Smooth muscle cell (in vitro differentiated cells): ENCODE results near the gene RALB. TPM values are rescaled to one million over a fixed set of nuclear protein-coding genes. Genes with fewer than 3 reads are reported as not detected.

Experiments
- DNase-seq: peaks from one replicate; lab custom pipeline; 2025; ENCODE audit not compliant: unreplicated experiment; lab: John Stamatoyannopoulos, UW
- H2AFZ ChIP-seq: fragments of 200-600 bp; sonication (generic); 2 replicates; pipeline ENCODE4 v1.6.0; 2016; ENCODE audit warnings: antibody characterized with exemption, low read depth, mild to moderate bottlenecking
- H3F3A ChIP-seq: fragments of 200-600 bp; sonication (generic); 2 replicates; pipeline ENCODE4 v1.6.0; 2017; ENCODE audit warnings: antibody characterized with exemption, low read depth
- H3K27ac ChIP-seq: fragments of 200-600 bp; sonication (generic); 2 replicates; pipeline ENCODE4 v1.5.1; 2016; ENCODE audit warnings: low read depth, mild to moderate bottlenecking
- H3K27me3 ChIP-seq: fragments of 200-600 bp; sonication (generic); 2 replicates; pipeline ENCODE4 v1.6.1; 2016; ENCODE audit warnings: low read depth, mild to moderate bottlenecking
- H3K36me3 ChIP-seq: fragments of 200-600 bp; sonication (generic); 2 replicates; pipeline ENCODE4 v1.5.1; 2016; ENCODE audit warnings: low read depth
- H3K4me1 ChIP-seq: fragments of 200-600 bp; sonication (generic); 2 replicates; pipeline ENCODE4 v1.5.1; 2016; ENCODE audit warnings: low read depth
- H3K4me2 ChIP-seq: fragments of 200-600 bp; sonication (generic); 2 replicates; pipeline ENCODE4 v1.6.0; 2016; ENCODE audit warnings: mild to moderate bottlenecking
- H3K4me3 ChIP-seq: fragments of 200-600 bp; sonication (generic); 2 replicates; pipeline ENCODE4 v1.5.1; 2016; ENCODE audit warnings: mild to moderate bottlenecking
- H3K79me2 ChIP-seq: fragments of 200-600 bp; sonication (generic); 2 replicates; pipeline ENCODE4 v1.6.0; 2016; ENCODE audit warnings: low read depth, mild to moderate bottlenecking
- H3K9ac ChIP-seq: fragments of 200-600 bp; sonication (generic); 2 replicates; pipeline ENCODE4 v1.6.0; 2016; ENCODE audit warnings: low read depth
- H3K9me3 ChIP-seq: fragments of 200-600 bp; sonication (generic); replicated peaks from 2 replicates; pipeline ENCODE4 v1.5.1; 2016; ENCODE audit warnings: low read depth
- H4K20me1 ChIP-seq: fragments of 200-600 bp; sonication (generic); 2 replicates; pipeline ENCODE4 v1.6.0; 2016; ENCODE audit warnings: low read depth
- WGBS: methylation state at CpG from one replicate; pipeline ENCODE4 v1.1.7; 2016; ENCODE audit warnings: low lambda C conversion rate; 5-methylcytosine and 5-hydroxymethylcytosine counted together
- polyA plus RNA-seq: library from polyadenylated mRNA; unstranded; fragments of >200 nt; fragmentation: Nextera tagmentation; extraction: Ambion mirVana; gene quantifications from 2 replicates; pipeline ENCODE4 v1.2.1, GENCODE V29; 2016
- total RNA-seq: library from RNA; depleted of rRNA; stranded (reverse); fragments of >200 nt; gene quantifications from 2 replicates; pipeline ENCODE4 v1.2.3, GENCODE V29; 2014
- TF ChIP-seq, protein P1 (sequence below): fragments of 200-600 bp; sonication (generic); IDR thresholded peaks from 2 replicates; pipeline ENCODE4 v1.5.1; 2017; ENCODE audit warnings: borderline replicate concordance, mild to moderate bottlenecking, antibody characterized with exemption; ENCODE audit not compliant: insufficient read depth, poor library complexity, severe bottlenecking

The RALB gene
- total and polyA plus RNA-seq, 2 experiments from 2014 or later: 69.9 to 73.4 TPM

DNA sequence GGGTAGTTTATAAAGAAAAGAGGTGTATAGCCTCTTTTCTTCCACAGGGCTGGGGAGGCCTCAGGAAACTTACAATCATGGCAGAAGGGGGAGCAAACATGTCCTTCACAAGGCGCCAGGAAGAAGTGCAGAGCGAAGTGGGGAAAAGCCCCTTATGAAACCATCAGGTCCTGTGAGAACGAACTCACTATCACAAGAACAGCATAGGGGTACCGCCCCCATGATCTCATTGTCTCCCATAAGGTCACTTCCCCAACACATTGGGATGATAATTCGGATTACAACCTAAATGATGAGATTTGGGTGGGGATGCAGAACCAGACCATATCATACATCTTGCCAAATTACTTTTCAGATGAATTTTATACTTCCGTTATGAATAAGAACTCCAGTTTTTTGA, 32.4 kb downstream of the RALB start:
- no peaks in the 10 kb centered on the region for H3K9me3 ChIP-seq
- H2AFZ ChIP-seq: no peak overlapping the region
- no peak for DNase-seq
- H3K79me2 ChIP-seq: peaks cover 26% of the 10 kb centered on the region
- 94% methylated on average over 6 of the region's 6 CpGs for WGBS
- no peak overlapping the region for H3K9ac ChIP-seq
- TF ChIP-seq, protein P1, sequence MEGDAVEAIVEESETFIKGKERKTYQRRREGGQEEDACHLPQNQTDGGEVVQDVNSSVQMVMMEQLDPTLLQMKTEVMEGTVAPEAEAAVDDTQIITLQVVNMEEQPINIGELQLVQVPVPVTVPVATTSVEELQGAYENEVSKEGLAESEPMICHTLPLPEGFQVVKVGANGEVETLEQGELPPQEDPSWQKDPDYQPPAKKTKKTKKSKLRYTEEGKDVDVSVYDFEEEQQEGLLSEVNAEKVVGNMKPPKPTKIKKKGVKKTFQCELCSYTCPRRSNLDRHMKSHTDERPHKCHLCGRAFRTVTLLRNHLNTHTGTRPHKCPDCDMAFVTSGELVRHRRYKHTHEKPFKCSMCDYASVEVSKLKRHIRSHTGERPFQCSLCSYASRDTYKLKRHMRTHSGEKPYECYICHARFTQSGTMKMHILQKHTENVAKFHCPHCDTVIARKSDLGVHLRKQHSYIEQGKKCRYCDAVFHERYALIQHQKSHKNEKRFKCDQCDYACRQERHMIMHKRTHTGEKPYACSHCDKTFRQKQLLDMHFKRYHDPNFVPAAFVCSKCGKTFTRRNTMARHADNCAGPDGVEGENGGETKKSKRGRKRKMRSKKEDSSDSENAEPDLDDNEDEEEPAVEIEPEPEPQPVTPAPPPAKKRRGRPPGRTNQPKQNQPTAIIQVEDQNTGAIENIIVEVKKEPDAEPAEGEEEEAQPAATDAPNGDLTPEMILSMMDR: no peak
- H3K4me1 ChIP-seq: peaks cover 17% of the 10 kb centered on the region
- H3K4me3 ChIP-seq: no peak overlapping the region
- H3K4me2 ChIP-seq: no peak overlapping the region
- no peak overlapping the region for H3K27ac ChIP-seq
- no peaks in the 10 kb centered on the region for H3K36me3 ChIP-seq
- H3F3A ChIP-seq: peaks cover 17% of the 10 kb centered on the region
- H3K27me3 ChIP-seq: no peaks in the 10 kb centered on the region
- peaks cover 38% of the 10 kb centered on the region for H4K20me1 ChIP-seq

DNA sequence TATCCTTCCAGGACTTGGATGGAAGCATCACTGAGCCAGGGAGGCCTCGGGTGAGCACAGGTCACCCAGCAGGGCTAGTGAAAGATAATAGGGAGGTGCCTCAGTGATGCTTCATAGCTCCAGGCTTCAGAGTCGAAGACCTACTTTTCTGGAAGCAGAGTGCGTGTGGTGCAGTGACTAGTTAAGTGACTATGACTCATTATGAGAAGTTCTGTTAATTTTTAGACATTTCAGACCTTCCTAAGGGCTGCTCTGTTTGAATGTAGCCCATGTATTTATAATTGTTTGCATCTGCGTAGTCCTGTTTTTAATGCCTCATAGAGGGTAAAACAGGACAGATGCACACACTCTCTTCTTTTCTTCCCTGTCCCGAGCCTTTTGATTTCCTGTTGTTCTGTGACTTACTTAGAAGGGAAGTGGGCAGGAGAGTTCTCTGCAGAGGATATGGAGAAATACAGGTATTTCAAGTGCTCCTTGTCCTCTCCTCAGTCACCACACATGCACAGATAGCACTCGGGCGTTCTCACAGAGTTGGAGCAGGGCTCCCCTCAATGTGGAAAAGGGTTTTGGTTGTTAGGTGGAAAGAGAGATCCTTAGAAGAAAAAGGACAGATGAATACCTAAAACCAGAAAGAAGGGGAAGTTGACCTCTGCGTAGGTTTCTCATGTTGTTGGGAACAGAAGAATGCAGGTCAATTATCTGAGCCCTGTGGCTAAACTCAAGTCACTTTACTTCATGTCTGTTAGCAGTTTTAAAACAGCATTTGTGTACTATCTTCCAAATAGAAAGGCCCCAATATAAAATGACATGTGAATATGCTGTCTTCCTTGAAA, 34.7 kb downstream of the RALB start:
- peak overlapping the region; percentile 64 for H3K4me2 ChIP-seq
- H3F3A ChIP-seq: peaks cover 20% of the 10 kb centered on the region
- DNase-seq: no peak
- H3K9me3 ChIP-seq: no peaks in the 10 kb centered on the region
- peak overlapping the region; percentile 40 for H2AFZ ChIP-seq
- H3K4me1 ChIP-seq: peaks cover 26% of the 10 kb centered on the region
- H3K27ac ChIP-seq: peak overlapping the region; percentile 95
- 34% methylated on average over 8 of the region's 8 CpGs for WGBS
- no peak overlapping the region for H3K4me3 ChIP-seq
- TF ChIP-seq, protein P1: no peak
- H3K79me2 ChIP-seq: peaks cover 19% of the 10 kb centered on the region
- H3K9ac ChIP-seq: peak overlapping the region; percentile 55
- H4K20me1 ChIP-seq: peaks cover 27% of the 10 kb centered on the region
- H3K36me3 ChIP-seq: no peaks in the 10 kb centered on the region
- H3K27me3 ChIP-seq: no peaks in the 10 kb centered on the region

DNA sequence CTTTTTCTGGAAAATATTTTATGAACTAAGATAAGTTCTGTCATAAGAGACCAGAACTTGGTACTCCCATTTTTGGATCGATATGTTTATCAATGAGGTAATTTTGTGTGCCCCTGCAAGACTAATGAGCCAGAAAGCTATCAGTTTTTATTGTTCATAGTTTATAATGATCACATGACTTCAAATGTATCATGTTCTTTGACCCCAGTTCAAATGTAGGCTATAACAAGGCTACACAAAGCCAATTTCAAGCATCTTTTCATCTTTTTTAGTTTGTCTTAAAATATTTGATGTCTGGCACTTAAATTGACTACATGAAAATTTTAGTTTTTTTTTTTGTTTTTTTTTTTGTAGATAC, 35.3 kb downstream of the RALB start:
- Histone ChIP-seq H3K27me3 (no peaks in the 10 kb centered on the region), H3K4me1 (peaks cover 31% of the 10 kb centered on the region), H4K20me1 (peaks cover 23% of the 10 kb centered on the region), H3F3A (peaks cover 20% of the 10 kb centered on the region), H3K9me3 (no peaks in the 10 kb centered on the region), H2AFZ (no peak overlapping the region), H3K9ac (peak overlapping the region; percentile 55), H3K36me3 (no peaks in the 10 kb centered on the region), H3K79me2 (peaks cover 19% of the 10 kb centered on the region), H3K4me2 (peak overlapping the region; percentile 64), H3K4me3 (no peak overlapping the region), H3K27ac (peak overlapping the region; percentile 95)
- TF ChIP-seq, protein P1: no peak
- WGBS: 100% methylated on average over 1 of the region's 1 CpG
- no peak for DNase-seq
